Measurements from ENCODE around the gene MCM10. TPM values are rescaled to one million over a fixed set of nuclear protein-coding genes. Genes with fewer than 3 reads are reported as not detected.

Gene MCM10
- total RNA-seq (1 to 10 TPM in 2 of 7 donors, under 1 TPM in 3, not detected in 2; 0.32 to 1.7 (median 0.89) TPM), polyA plus RNA-seq (under 1 TPM; 0.20 to 0.28 TPM)
- long read RNA-seq, donor 1, partial matches to known transcripts = 1 of 1 reads
- long read RNA-seq, donor 1, other reads (novel, unspliced or antisense) = 0 of 1 reads
- long read RNA-seq, donor 2, full-length matches to known transcripts = 1 of 1 reads
- long read RNA-seq, donor 2, partial matches to known transcripts = 0 of 1 reads
- long read RNA-seq, donor 2, other reads (novel, unspliced or antisense) = 0 of 1 reads
- long read RNA-seq, donor 3, partial matches to known transcripts = 1 of 1 reads
- long read RNA-seq, donor 3, other reads (novel, unspliced or antisense) = 0 of 1 reads

DNA sequence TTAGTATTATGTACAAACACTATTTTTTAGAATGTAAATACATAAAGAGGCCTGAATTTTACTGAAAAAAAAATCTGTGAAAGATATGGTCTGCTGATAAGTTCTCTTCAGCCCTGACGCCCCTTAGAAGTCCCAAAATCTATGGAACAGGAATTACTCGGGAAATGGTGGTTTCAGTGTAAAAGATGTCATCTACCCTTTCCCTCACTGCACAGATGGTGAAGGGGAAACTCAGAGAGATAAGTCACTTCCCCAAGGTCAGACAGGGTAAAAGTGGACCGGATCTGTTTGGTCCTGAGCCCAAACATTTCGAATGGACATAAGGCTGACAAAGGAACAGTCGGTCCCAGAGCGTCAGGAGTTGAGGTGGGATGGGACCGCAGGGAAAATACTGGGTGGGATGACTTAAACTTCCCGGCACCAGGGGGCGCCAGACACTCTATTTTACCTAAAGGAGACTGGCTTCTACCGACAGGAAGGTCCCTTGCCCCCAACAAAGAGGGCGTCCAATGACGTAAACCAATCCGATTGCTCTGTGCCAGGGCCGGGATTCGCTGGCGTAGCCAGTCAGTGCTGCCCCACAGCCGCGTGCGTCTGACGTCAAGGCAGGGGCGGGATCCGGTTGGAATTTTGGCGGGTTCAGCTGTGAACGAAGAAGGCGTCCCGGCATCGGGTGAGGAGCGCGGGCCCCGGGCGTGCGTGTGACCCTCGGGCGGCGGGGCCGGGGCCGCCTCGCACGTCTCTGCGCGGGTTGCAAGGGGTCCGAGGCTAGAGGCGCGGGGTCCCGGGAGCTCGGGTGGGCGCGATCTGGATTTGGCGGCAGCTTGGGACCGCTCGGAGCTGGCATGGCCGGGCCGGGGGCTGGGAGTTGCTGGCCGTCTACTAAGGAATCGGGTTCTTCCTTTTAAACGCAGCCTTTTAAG, at the start of gene MCM10:
MCM10 (plus strand) TSS at position 625 of the 923 bp plus-strand sequence. CDS start 2,645 bp downstream, outside the sequence.
- TF ChIP-seq, protein P1, sequence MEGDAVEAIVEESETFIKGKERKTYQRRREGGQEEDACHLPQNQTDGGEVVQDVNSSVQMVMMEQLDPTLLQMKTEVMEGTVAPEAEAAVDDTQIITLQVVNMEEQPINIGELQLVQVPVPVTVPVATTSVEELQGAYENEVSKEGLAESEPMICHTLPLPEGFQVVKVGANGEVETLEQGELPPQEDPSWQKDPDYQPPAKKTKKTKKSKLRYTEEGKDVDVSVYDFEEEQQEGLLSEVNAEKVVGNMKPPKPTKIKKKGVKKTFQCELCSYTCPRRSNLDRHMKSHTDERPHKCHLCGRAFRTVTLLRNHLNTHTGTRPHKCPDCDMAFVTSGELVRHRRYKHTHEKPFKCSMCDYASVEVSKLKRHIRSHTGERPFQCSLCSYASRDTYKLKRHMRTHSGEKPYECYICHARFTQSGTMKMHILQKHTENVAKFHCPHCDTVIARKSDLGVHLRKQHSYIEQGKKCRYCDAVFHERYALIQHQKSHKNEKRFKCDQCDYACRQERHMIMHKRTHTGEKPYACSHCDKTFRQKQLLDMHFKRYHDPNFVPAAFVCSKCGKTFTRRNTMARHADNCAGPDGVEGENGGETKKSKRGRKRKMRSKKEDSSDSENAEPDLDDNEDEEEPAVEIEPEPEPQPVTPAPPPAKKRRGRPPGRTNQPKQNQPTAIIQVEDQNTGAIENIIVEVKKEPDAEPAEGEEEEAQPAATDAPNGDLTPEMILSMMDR (IDR thresholded peaks at IDR 0.05) = peak; percentile 88 to 96 (median 94)
- no peak for TF ChIP-seq EP300 (IDR thresholded peaks at IDR 0.05)
- H3K36me3 ChIP-seq = no peaks in the 10 kb centered on the region
- intact Hi-C loops (cut with DNase I) = loop anchor here in 3 of 4 donors (5.0 to 10.0 kb wide), 3 partner anchors 114 to 141 kb away; partner anchors contain the start of gene PHYH (in 2 of the 3)
- peak; percentile 98 to 99 (median 99) for DNase-seq
- H3K4me1 ChIP-seq (ENCODE audit: insufficient read depth) = peaks cover 2% of the 10 kb centered on the region
- H3K27ac ChIP-seq = no peak within 1 kb of the TSS
- WGBS, 3 donors = 0 to 1% (median 1%) methylated on average over 44 to 56 of the region's 56 CpGs
- H3K27me3 ChIP-seq = no peaks in the 10 kb centered on the region
- H3K4me3 ChIP-seq = peak within 1 kb of the TSS; percentile 33
- no peaks in the 10 kb centered on the region for H3K9me3 ChIP-seq

DNA sequence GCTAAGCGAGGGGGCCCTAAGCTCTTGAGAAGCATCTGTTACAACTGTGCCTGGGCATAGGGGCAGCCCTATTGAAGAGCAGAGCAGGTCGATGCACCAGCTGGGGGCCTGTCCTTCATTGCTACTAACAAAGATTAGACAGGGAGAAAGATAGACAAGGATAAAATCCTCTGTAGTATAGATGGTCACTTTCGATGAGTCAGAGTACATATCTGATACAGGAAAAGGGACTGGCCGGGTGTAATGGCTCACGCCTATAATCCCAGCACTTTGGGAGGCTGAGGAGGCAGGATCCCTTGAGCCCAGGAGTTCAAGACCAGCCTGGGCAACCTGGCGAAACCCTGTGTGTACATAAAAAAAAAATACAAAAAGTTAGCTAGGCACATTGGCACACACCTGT, 47.8 kb upstream of the MCM10 start:
- Histone ChIP-seq H3K4me1 (ENCODE audit: insufficient read depth) (peaks cover 6% of the 10 kb centered on the region), H3K4me3 (no peak overlapping the region), H3K27ac (peak overlapping the region in 1 of 2 donors; percentile 25), H3K9me3 (no peaks in the 10 kb centered on the region), H3K27me3 (no peaks in the 10 kb centered on the region), H3K36me3 (no peaks in the 10 kb centered on the region)
- TF ChIP-seq EP300 (IDR thresholded peaks at IDR 0.05) (no peak), POLR2A (IDR thresholded peaks at IDR 0.05) (no peak)
- TF ChIP-seq, protein P1 (IDR thresholded peaks at IDR 0.05) = no peak
- no peak for DNase-seq
- intact Hi-C loops (cut with DNase I) = no loop called here
- 81 to 90% (median 86%) methylated on average over 6 of the region's 6 CpGs for WGBS, 3 donors

DNA sequence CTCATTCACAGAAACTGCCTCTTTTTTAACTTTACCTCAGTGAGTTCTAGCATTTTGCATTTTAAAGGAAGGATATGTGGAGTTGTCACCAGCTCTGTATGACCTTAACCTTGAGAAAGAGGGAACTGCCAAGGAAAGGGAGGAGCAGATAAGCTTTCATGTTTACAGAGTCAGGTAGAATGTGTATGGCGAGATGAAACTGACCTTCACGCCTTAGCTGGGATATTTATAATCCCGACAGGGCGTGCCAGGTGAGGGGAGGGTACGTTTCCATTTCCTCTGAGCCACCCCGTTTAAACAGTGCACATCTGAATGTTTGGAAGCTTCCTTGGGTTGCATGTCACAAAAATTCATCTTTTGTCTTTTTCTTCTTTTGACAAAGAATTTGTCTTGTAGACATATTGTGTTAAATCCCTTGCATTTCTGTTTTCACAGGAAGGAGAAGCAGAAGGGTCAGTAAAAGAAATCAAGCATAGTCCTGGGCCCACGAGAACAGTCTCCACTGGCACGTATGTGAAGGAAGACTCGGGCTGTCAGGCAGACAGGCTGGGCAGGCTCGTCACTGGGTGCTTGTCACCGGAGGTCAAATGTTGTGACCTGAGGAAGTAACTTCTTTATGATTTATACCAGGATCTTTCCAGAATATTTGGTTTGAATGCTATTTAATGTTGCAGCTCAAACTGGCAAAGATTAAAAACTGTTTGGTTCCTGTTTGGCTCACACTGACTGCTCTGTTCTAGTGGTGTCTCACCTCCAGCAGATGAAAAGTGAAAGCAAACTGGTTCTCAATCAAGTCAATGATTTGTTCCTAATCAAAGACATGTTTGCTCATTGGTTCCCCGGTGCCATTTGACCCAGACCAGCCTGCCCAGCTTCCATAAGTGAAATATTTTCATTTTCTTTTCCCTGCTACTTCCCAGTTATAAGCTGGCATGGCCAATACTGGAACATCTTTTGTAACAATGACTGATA, 45.2 kb upstream of the MCM10 start:
- H3K36me3 ChIP-seq = no peaks in the 10 kb centered on the region

More for the DNA sequence above, 45.2 kb upstream of the MCM10 start:
- TF ChIP-seq EP300 (IDR thresholded peaks at IDR 0.05) (no peak), POLR2A (IDR thresholded peaks at IDR 0.05) (no peak)
- TF ChIP-seq, protein P1 (IDR thresholded peaks at IDR 0.05) = no peak
- 63 to 69% (median 65%) methylated on average over 12 of the region's 12 CpGs for WGBS, 3 donors
- no peaks in the 10 kb centered on the region for H3K27me3 ChIP-seq
- H3K4me3 ChIP-seq = no peak overlapping the region
- intact Hi-C loops (cut with DNase I) = no loop called here
- peak overlapping the region in 1 of 2 donors; percentile 12 for H3K27ac ChIP-seq
- DNase-seq = no peak
- no peaks in the 10 kb centered on the region for H3K9me3 ChIP-seq
- H3K4me1 ChIP-seq (ENCODE audit: insufficient read depth) = peaks cover 4% of the 10 kb centered on the region
